HG02943 (cell line): Measurements from ENCODE around the gene SLC5A10.
"Not testable (repeated sequence)": the region's sequence is repeated elsewhere in the genome, so short reads cannot be mapped to it uniquely, and the experiment has no call there.

Experiments used
- ATAC-seq: cut with Tn5 transposase; IDR thresholded peaks from one replicate; pipeline ENCODE4 v1.9.1; 2021; ENCODE audit warnings: mild to moderate bottlenecking, low read depth, moderate library complexity; ENCODE audit not compliant: unreplicated experiment

Gene SLC5A10

GRCh38 chr17:19016297-19016696, 64.3 kb downstream of the SLC5A10 start:
- no peak for ATAC-seq

- ATAC-seq = no peak
Measured at GRCh38 chr17:19016881-19017280, 64.9 kb downstream of the SLC5A10 start.

- no peak for ATAC-seq
Measured at GRCh38 chr17:19017401-19017800, 65.4 kb downstream of the SLC5A10 start.

GRCh38 chr17:19017804-19018599, 66.0 kb downstream of the SLC5A10 start:
- no peak for ATAC-seq

- ATAC-seq = no peak
Measured at GRCh38 chr17:19018600-19018950, 66.6 kb downstream of the SLC5A10 start.

- ATAC-seq = no peak
Measured at GRCh38 chr17:19019041-19019941, 67.3 kb downstream of the SLC5A10 start.

- ATAC-seq = no peak
Measured at GRCh38 chr17:19020016-19020415, 68.1 kb downstream of the SLC5A10 start.

- not testable (repeated sequence) for ATAC-seq
Measured at GRCh38 chr17:19021011-19021621, 69.2 kb downstream of the SLC5A10 start.

GRCh38 chr17:19021622-19022083, 69.7 kb downstream of the SLC5A10 start:
- ATAC-seq = no peak

- no peak for ATAC-seq
Measured at GRCh38 chr17:19022128-19022527, 70.2 kb downstream of the SLC5A10 start.

GRCh38 chr17:19022747-19023146, 70.8 kb downstream of the SLC5A10 start:
- no peak for ATAC-seq

- ATAC-seq = no peak
Measured at GRCh38 chr17:19023209-19023999, 71.4 kb downstream of the SLC5A10 start.

- no peak for ATAC-seq
Measured at GRCh38 chr17:19024101-19025078, 72.4 kb downstream of the SLC5A10 start.

- not testable (repeated sequence) for ATAC-seq
Measured at GRCh38 chr17:19028671-19029070, 76.7 kb downstream of the SLC5A10 start.

GRCh38 chr17:19029740-19030139, 77.8 kb downstream of the SLC5A10 start:
- ATAC-seq = not testable (repeated sequence)

GRCh38 chr17:19030771-19031449, 78.9 kb downstream of the SLC5A10 start:
- ATAC-seq = not testable (repeated sequence)

GRCh38 chr17:19031729-19032128, 79.8 kb downstream of the SLC5A10 start:
- not testable (repeated sequence) for ATAC-seq

- not testable (repeated sequence) for ATAC-seq
Measured at GRCh38 chr17:19032377-19032988, 80.5 kb downstream of the SLC5A10 start.
